ENCODE data around the gene SHOX.

GRCh38 chrX:701673-702072 is 71.1 kb downstream of the SHOX start:
- TF ChIP-seq EZH2 (IDR thresholded peaks at IDR 0.05; ENCODE audit: insufficient read depth, poor library complexity, severe bottlenecking) (no peak), EZH2phosphoT487 (IDR thresholded peaks at IDR 0.05; ENCODE audit: insufficient read depth, low read depth) (no peak)
